Measurements from ENCODE around the gene LRWD1. TPM values are rescaled to one million over a fixed set of nuclear protein-coding genes. Genes with fewer than 3 reads are reported as not detected.

LRWD1 gene
- total RNA-seq, 4 donors from 2014 or later = 11.4 to 23.5 (median 16.4) TPM

DNA sequence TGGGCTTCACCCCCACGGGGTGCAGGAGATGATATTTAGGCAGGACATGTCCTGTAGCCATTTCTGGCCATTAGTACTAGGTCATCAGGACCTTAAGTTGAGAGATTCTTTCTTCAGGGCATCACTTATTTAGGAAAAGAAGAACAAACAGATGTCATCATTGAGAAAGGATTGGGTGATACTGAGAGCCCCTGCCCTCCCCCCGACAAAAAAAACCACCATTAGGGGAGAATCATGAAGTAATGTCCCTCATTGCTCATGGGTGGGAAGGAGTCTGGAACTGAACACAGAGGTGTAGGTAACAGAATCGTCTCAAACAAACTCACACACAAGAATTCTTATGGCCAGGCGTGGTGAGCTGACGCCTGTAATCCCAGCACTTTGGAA is 37.8 kb upstream of the LRWD1 start:
- H3K36me3 ChIP-seq = peaks cover 21 to 23% of the 10 kb centered on the region in 2 donors
- TF ChIP-seq POLR2A (IDR thresholded peaks at IDR 0.05) = no peak
- TF ChIP-seq, protein P1, sequence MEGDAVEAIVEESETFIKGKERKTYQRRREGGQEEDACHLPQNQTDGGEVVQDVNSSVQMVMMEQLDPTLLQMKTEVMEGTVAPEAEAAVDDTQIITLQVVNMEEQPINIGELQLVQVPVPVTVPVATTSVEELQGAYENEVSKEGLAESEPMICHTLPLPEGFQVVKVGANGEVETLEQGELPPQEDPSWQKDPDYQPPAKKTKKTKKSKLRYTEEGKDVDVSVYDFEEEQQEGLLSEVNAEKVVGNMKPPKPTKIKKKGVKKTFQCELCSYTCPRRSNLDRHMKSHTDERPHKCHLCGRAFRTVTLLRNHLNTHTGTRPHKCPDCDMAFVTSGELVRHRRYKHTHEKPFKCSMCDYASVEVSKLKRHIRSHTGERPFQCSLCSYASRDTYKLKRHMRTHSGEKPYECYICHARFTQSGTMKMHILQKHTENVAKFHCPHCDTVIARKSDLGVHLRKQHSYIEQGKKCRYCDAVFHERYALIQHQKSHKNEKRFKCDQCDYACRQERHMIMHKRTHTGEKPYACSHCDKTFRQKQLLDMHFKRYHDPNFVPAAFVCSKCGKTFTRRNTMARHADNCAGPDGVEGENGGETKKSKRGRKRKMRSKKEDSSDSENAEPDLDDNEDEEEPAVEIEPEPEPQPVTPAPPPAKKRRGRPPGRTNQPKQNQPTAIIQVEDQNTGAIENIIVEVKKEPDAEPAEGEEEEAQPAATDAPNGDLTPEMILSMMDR (IDR thresholded peaks at IDR 0.05) = no peak
- H3K4me1 ChIP-seq = peaks cover 18 to 19% of the 10 kb centered on the region in 2 donors
- intact Hi-C loops (cut with DNase I) = no loop called here
- H3K4me3 ChIP-seq (replicated peaks in 1 of 3) = no peak overlapping the region
- no peaks in the 10 kb centered on the region for H3K27me3 ChIP-seq
- no peak for DNase-seq
- no peak overlapping the region for H3K27ac ChIP-seq
- no peaks in the 10 kb centered on the region for H3K9me3 ChIP-seq
- WGBS, 2 donors = 85 to 90% methylated on average over 5 of the region's 5 CpGs

- TF ChIP-seq, protein P1 (IDR thresholded peaks at IDR 0.05) = no peak
- Histone ChIP-seq H3K27ac (peak overlapping the region in 2 of 3 donors; percentile 22 to 98), H3K4me1 (peaks cover 26 to 28% of the 10 kb centered on the region in 2 donors), H3K36me3 (peaks cover 21 to 23% of the 10 kb centered on the region in 2 donors), H3K9me3 (no peaks in the 10 kb centered on the region), H3K27me3 (no peaks in the 10 kb centered on the region), H3K4me3 (replicated peaks in 1 of 3) (no peak overlapping the region)
- intact Hi-C loops (cut with DNase I) = no loop called here
- no peak for DNase-seq
- WGBS, 2 donors = 92 to 93% methylated on average over 10 of the region's 10 CpGs
These were observed 35.5 kb upstream of the LRWD1 start for GRCh38 chr7:102429141-102429899.

DNA sequence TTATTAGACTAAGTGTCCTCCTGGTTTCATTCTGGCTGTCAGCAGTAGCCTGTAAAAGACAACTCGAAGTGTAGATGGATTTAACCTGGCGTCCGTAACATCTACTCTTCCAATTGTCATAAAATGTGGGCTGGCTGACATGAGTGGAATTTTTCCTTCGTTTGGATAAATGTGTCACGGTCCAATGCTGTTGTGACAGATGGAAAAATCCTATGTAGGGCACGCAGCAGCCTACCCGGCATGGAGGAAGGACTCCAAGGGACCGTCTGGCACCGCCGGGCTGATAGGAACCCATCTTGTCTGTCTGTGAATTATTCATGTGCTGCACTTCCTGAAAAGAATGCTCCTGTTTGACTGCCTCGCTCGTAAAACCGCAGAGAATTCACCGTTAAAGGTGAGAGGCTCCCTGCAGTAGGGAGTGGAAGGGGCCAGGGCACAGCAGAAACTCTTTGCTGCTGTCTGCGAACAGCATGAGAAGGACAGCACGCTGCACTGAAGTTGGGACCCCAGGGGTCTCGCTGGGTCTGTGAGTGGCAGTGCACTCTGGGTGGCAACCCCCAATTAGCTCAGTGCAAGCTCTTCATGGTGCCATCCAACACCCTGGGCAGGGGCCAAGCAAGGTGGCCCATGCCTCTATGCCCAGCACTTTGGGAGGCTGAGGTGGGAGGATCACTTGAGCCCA is 33.0 kb upstream of the LRWD1 start:
- Histone ChIP-seq H3K36me3 (peaks cover 0 to 5% of the 10 kb centered on the region in 2 donors), H3K27me3 (no peaks in the 10 kb centered on the region), H3K27ac (peak overlapping the region; percentile 80 to 98 (median 95)), H3K4me1 (peaks cover 32 to 33% of the 10 kb centered on the region in 2 donors), H3K9me3 (no peaks in the 10 kb centered on the region), H3K4me3 (replicated peaks in 1 of 3) (no peak overlapping the region)
- WGBS, 2 donors = 22 to 35% methylated on average over 14 to 17 of the region's 17 CpGs
- intact Hi-C loops (cut with DNase I) = no loop called here
- TF ChIP-seq POLR2A (IDR thresholded peaks at IDR 0.05) = peak in 1 of 2 donors; percentile 38
- TF ChIP-seq, protein P1 (IDR thresholded peaks at IDR 0.05) = no peak
- peak; percentile 47 to 63 for DNase-seq

DNA sequence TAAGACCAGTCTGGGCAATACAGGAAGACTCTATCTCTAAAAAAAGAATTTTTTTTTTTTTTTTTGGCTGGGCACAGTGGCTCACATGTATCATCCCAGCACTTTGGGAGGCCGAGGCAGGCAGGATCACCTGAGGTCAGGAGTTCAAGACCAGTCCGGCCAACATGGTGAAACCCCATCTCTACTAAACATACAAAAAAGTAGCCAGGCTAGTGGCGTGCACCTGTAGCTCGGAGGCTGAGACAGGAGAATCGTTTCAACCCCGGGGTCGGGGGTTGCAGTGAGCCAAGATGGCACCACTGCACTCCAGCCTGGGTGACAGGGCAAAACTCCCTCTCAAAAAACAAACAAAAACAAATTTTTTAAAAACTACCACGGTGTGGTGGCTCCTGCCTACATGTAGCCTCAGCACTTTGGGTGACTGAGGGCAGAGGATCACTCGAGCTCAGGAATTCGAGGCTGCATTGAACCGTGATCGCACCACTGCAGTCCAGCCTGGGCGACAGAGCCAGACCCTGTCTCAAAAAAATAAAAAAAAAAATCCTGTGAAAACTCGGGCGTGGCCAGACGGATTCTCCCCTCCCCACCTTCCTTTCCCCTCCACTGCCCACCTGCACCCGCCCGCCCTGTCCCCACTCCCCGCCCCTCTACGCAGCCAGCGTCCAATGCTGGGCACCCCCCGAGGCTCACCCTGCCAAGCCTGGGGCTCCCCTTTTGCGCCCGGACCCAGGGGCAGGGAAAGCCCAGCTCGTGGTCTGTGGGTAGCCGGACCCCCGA is 32.2 kb upstream of the LRWD1 start:
- H3K27ac ChIP-seq = peak overlapping the region; percentile 95 to 98 (median 97)
- peak; percentile 81 to 82 for DNase-seq
- no peaks in the 10 kb centered on the region for H3K9me3 ChIP-seq
- intact Hi-C loops (cut with DNase I) = no loop called here
- no peaks in the 10 kb centered on the region for H3K27me3 ChIP-seq
- peak overlapping the region; percentile 39 to 60 (median 48) for H3K4me3 ChIP-seq (replicated peaks in 1 of 3)
- H3K4me1 ChIP-seq = peaks cover 32 to 33% of the 10 kb centered on the region in 2 donors
- no peaks in the 10 kb centered on the region for H3K36me3 ChIP-seq
- 28 to 30% methylated on average over 17 of the region's 27 CpGs for WGBS, 2 donors
- TF ChIP-seq, protein P1 (IDR thresholded peaks at IDR 0.05) = no peak
- TF ChIP-seq POLR2A (IDR thresholded peaks at IDR 0.05) = peak in 1 of 2 donors; percentile 35

All from thyroid gland (tissue), 4 donors.